ENCODE data around the gene ADCYAP1R1. TPM values are rescaled to one million over a fixed set of nuclear protein-coding genes. Genes with fewer than 3 reads are reported as not detected.

ADCYAP1R1 gene
- total and polyA plus RNA-seq, 2 of the 8 experiments (the other 6 are each of a cell fraction or from before 2014, with no cell fraction given) = 14.4 to 14.6 TPM

DNA sequence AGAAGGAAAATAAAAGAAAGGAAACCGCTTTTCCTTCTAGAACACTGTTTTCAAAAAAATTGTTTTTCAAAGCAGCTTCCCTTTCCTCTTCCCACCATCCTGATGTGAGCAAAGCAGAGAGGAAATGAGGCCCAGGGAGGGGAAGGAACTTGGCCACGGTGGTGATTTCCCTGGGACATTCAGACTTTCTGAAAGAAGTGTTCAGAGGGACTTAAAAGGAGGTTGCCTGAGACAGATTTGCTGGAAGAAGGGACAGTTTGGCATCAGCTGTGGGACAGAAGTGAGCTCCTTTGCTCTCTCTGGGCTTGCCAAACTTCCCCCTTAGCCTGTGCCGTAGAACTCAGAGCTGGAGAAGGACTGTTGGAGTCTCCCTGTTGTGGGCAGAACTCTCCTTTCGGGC lies 30.3 kb downstream of the ADCYAP1R1 start:
- H3K23ac ChIP-seq (ENCODE audit: insufficient read length) = no peak overlapping the region
- no peak overlapping the region for H2BK15ac ChIP-seq (ENCODE audit: low read length)
- WGBS, 2 experiments (ENCODE audit: extremely low coverage in 1 of 2, insufficient coverage in 1 of 2, insufficient read length in 1 of 2, insufficient replicate concordance in 2 of 2, low coverage in 1 of 2, low lambda C conversion rate in 2 of 2, missing lambda C conversion rate in 1 of 2) = 89% methylated on average over 4 of the region's 4 CpGs; no CpG with 5 or more reads in 1 of the 2 experiments
- H3K79me1 ChIP-seq (ENCODE audit: low read depth, low read length) = 0 out of 2 replicates have a peak, but pooled peaks cover 2% of the 10 kb centered on the region
- no peak overlapping the region for H4K5ac ChIP-seq (ENCODE audit: insufficient read length, low read depth, low read length)
- H3K4ac ChIP-seq (replicated peaks; ENCODE audit: insufficient read length, low read depth, low read length) = no peak overlapping the region
- H3K56ac ChIP-seq (replicated peaks; ENCODE audit: insufficient read length, low read depth, low read length) = no peak overlapping the region
- TF ChIP-seq, protein P1, sequence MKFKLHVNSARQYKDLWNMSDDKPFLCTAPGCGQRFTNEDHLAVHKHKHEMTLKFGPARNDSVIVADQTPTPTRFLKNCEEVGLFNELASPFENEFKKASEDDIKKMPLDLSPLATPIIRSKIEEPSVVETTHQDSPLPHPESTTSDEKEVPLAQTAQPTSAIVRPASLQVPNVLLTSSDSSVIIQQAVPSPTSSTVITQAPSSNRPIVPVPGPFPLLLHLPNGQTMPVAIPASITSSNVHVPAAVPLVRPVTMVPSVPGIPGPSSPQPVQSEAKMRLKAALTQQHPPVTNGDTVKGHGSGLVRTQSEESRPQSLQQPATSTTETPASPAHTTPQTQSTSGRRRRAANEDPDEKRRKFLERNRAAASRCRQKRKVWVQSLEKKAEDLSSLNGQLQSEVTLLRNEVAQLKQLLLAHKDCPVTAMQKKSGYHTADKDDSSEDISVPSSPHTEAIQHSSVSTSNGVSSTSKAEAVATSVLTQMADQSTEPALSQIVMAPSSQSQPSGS (IDR thresholded peaks at IDR 0.05; ENCODE audit: low read length) = no peak
- TF ChIP-seq, protein P2, sequence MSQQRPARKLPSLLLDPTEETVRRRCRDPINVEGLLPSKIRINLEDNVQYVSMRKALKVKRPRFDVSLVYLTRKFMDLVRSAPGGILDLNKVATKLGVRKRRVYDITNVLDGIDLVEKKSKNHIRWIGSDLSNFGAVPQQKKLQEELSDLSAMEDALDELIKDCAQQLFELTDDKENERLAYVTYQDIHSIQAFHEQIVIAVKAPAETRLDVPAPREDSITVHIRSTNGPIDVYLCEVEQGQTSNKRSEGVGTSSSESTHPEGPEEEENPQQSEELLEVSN (IDR thresholded peaks at IDR 0.05) = no peak
- TF ChIP-seq RXRA (IDR thresholded peaks at IDR 0.05; ENCODE audit: insufficient read depth, low read depth, low read length) (no peak), POLR2AphosphoS5 (IDR thresholded peaks at IDR 0.05; ENCODE audit: low read depth, low read length) (no peak), SAP30 (IDR thresholded peaks at IDR 0.05; ENCODE audit: insufficient read depth, insufficient replicate concordance, low read length) (no peak), SP1 (IDR thresholded peaks at IDR 0.05; ENCODE audit: low read depth, low read length) (no peak), NRF1 (IDR thresholded peaks at IDR 0.05; ENCODE audit: low read depth, low read length) (no peak), HDAC6 (IDR thresholded peaks at IDR 0.05; ENCODE audit: low read depth, low read length) (no peak), BRCA1 (IDR thresholded peaks at IDR 0.05; ENCODE audit: low read depth, low read length) (no peak), CEBPB (IDR thresholded peaks at IDR 0.05; ENCODE audit: low read depth, low read length) (no peak)
- H3K36me3 ChIP-seq (ENCODE audit: control insufficient read depth in 2 of 4, insufficient read depth in 4 of 4, low read length in 3 of 4) = peaks cover 0 to 5% (median 0%) of the 10 kb centered on the region in 4 experiments; a peak in 2 of 8 replicates
- no peak overlapping the region for H3K27ac ChIP-seq (ENCODE audit: low read depth, low read length)
- ChIA-PET CTCF (ENCODE audit: partially characterized antibody) (interaction anchor here (0.9 to 4.4 kb wide), 6 partner anchors 10 to 104 kb away, joined by 3 to 23 read pairs (median 6); no protein-coding TSS in a partner anchor), POLR2A (ENCODE audit: partially characterized antibody) (interaction anchor here (0.8 kb wide), 1 partner anchor 23 kb away, joined by 3 read pairs; no protein-coding TSS in a partner anchor)
- no peak for DNase-seq (ENCODE audit: low read depth in 1 of 2, low spot score in 2 of 2)
- no peak overlapping the region for H3K9ac ChIP-seq (replicated peaks in 1 of 4; ENCODE audit: extremely low read depth in 1 of 4, low read depth in 3 of 4, low read length in 3 of 4)
- no peak overlapping the region for H4K8ac ChIP-seq (ENCODE audit: extremely low read depth, insufficient read depth, low read length)
- peaks cover 4% of the 10 kb centered on the region; the same call in 1 of the 2 replicates for H3K23me2 ChIP-seq (ENCODE audit: low read depth, low read length)
- no peak overlapping the region for H2BK20ac ChIP-seq (ENCODE audit: low read length)
- FAIRE-seq = no peak
- H3K4me1 ChIP-seq (replicated peaks in 1 of 4; ENCODE audit: control insufficient read depth in 3 of 4, insufficient read depth in 4 of 4, low read length in 3 of 4) = no peaks in the 10 kb centered on the region; a peak in 1 of 7 replicates
- no peak overlapping the region for H2AFZ ChIP-seq (ENCODE audit: low read length)
- H4K91ac ChIP-seq (replicated peaks; ENCODE audit: insufficient read length, low read length) = no peak overlapping the region
- H2BK12ac ChIP-seq (ENCODE audit: low read depth, low read length) = no peak overlapping the region
- H2AK5ac ChIP-seq (ENCODE audit: low read depth, low read length) = no peak overlapping the region
- H3K27me3 ChIP-seq (replicated peaks in 1 of 4; ENCODE audit: control insufficient read depth in 3 of 4, extremely low read depth in 1 of 4, insufficient read depth in 3 of 4, low read length in 3 of 4) = no peaks in the 10 kb centered on the region
- no peak overlapping the region for H2BK120ac ChIP-seq (replicated peaks; ENCODE audit: low read depth, low read length)
- H3K9me3 ChIP-seq (ENCODE audit: insufficient read depth in 2 of 2, low read depth in 1 of 2, low read length in 1 of 2) = no peaks in the 10 kb centered on the region
- H3K4me2 ChIP-seq (ENCODE audit: insufficient read depth in 1 of 2, low read depth in 2 of 2, low read length in 2 of 2) = no peak overlapping the region
- H3K79me2 ChIP-seq (ENCODE audit: control insufficient read depth in 1 of 2, insufficient read depth in 2 of 2, low read length in 2 of 2) = no peaks in the 10 kb centered on the region
- H4K20me1 ChIP-seq (replicated peaks in 1 of 2; ENCODE audit: control insufficient read depth in 1 of 2, insufficient read depth in 2 of 2, low read length in 2 of 2) = peaks cover 0 to 6% of the 10 kb centered on the region in 2 experiments
- no peak overlapping the region for H3K4me3 ChIP-seq (ENCODE audit: extremely low read depth in 1 of 4, insufficient read depth in 2 of 4, low read depth in 3 of 4, low read length in 4 of 4)
- H3K18ac ChIP-seq (ENCODE audit: extremely low read depth, low read length) = no peak overlapping the region
- no peak overlapping the region for H3K14ac ChIP-seq (ENCODE audit: insufficient read length)
- no peak overlapping the region for H2BK5ac ChIP-seq (ENCODE audit: low read depth, low read length)
